ENCODE results near the gene SPOCK2.
"Not testable (repeated sequence)": the region's sequence is repeated elsewhere in the genome, so short reads cannot be mapped to it uniquely, and the experiment has no call there.

SPOCK2 gene

GRCh38 chr10:72050873-72051272, 37.5 kb downstream of the SPOCK2 start:
- DNase-seq = no peak

GRCh38 chr10:72049969-72050781, 38.2 kb downstream of the SPOCK2 start:
- DNase-seq = no peak

GRCh38 chr10:72049472-72049871, 38.9 kb downstream of the SPOCK2 start:
- no peak for DNase-seq

GRCh38 chr10:72048450-72049124, 39.8 kb downstream of the SPOCK2 start:
- peak; percentile 90 for DNase-seq

- DNase-seq = no peak
These were observed 42.8 kb downstream of the SPOCK2 start for GRCh38 chr10:72045586-72045985.

- DNase-seq = no peak
These were observed 43.8 kb downstream of the SPOCK2 start for GRCh38 chr10:72044417-72045041.

GRCh38 chr10:72043016-72043834, 45.1 kb downstream of the SPOCK2 start:
- DNase-seq = no peak

GRCh38 chr10:72041491-72041890, 46.9 kb downstream of the SPOCK2 start:
- no peak for DNase-seq

- DNase-seq = no peak
These were observed 49.0 kb downstream of the SPOCK2 start for GRCh38 chr10:72039377-72039776.

GRCh38 chr10:72038458-72039001, 49.8 kb downstream of the SPOCK2 start:
- DNase-seq = peak; percentile 28

- no peak for DNase-seq
These were observed 50.5 kb downstream of the SPOCK2 start for GRCh38 chr10:72037811-72038210.

- DNase-seq = no peak
These were observed 51.1 kb downstream of the SPOCK2 start for GRCh38 chr10:72037266-72037665.

GRCh38 chr10:72035252-72035887, 53.0 kb downstream of the SPOCK2 start:
- DNase-seq = no peak

GRCh38 chr10:72034761-72035160, 53.6 kb downstream of the SPOCK2 start:
- no peak for DNase-seq

GRCh38 chr10:72034040-72034499, 54.3 kb downstream of the SPOCK2 start:
- no peak for DNase-seq

- DNase-seq = not testable (repeated sequence)
These were observed 55.8 kb downstream of the SPOCK2 start for GRCh38 chr10:72032409-72033162.

GRCh38 chr10:72031706-72032105, 56.6 kb downstream of the SPOCK2 start:
- DNase-seq = no peak

- DNase-seq = no peak
These were observed 57.4 kb downstream of the SPOCK2 start for GRCh38 chr10:72030762-72031543.

- no peak for DNase-seq
These were observed 58.9 kb downstream of the SPOCK2 start for GRCh38 chr10:72029414-72029813.

GRCh38 chr10:72027498-72027897, 60.9 kb downstream of the SPOCK2 start:
- no peak for DNase-seq

Measured in fibroblast of skin of right quadriceps (primary cell).